ENCODE data around the gene MACROD2. TPM values are rescaled to one million over a fixed set of nuclear protein-coding genes. Genes with fewer than 3 reads are reported as not detected.

The MACROD2 gene
- total RNA-seq, 4 donors from 2014 or later, result 12.6 to 60.3 (median 18.9) TPM

- no peaks in the 10 kb centered on the region for H3K4me1 ChIP-seq
- H3K36me3 ChIP-seq, result no peaks in the 10 kb centered on the region
- DNase-seq (ENCODE audit: low spot score in 2 of 2), result no peak
- no peak overlapping the region for H3K4me3 ChIP-seq
- TF ChIP-seq CTCF (IDR thresholded peaks at IDR 0.05), result no peak
- no peak for TF ChIP-seq EP300 (IDR thresholded peaks at IDR 0.05)
- no peak for TF ChIP-seq POLR2AphosphoS5 (IDR thresholded peaks at IDR 0.05)
- no peak for TF ChIP-seq POLR2A (IDR thresholded peaks at IDR 0.05)
- 80% methylated on average over 2 of the region's 2 CpGs for WGBS
- no peak overlapping the region for H3K27ac ChIP-seq
- no peaks in the 10 kb centered on the region for H3K27me3 ChIP-seq
- no peaks in the 10 kb centered on the region for H3K9me3 ChIP-seq
These were observed 198.6 kb downstream of the MACROD2 start for GRCh38 chr20:14193885-14194284.

- no peaks in the 10 kb centered on the region for H3K9me3 ChIP-seq
- no peaks in the 10 kb centered on the region for H3K4me1 ChIP-seq
- TF ChIP-seq CTCF (IDR thresholded peaks at IDR 0.05), result no peak
- no peak for TF ChIP-seq POLR2A (IDR thresholded peaks at IDR 0.05)
- DNase-seq (ENCODE audit: low spot score in 2 of 2), result no peak
- WGBS, result 79% methylated on average over 1 of the region's 1 CpG
- no peaks in the 10 kb centered on the region for H3K27me3 ChIP-seq
- H3K36me3 ChIP-seq, result no peaks in the 10 kb centered on the region
- no peak overlapping the region for H3K4me3 ChIP-seq
- H3K27ac ChIP-seq, result no peak overlapping the region
These were observed 201.8 kb downstream of the MACROD2 start for GRCh38 chr20:14197097-14197496.

- Histone ChIP-seq H3K27ac (no peak overlapping the region), H3K4me1 (no peaks in the 10 kb centered on the region), H3K27me3 (no peaks in the 10 kb centered on the region), H3K36me3 (no peaks in the 10 kb centered on the region), H3K9me3 (no peaks in the 10 kb centered on the region), H3K4me3 (no peak overlapping the region)
- no peak for DNase-seq (ENCODE audit: low spot score in 2 of 2)
- 80% methylated on average over 3 of the region's 3 CpGs for WGBS
- TF ChIP-seq POLR2AphosphoS5 (IDR thresholded peaks at IDR 0.05) (no peak), CTCF (IDR thresholded peaks at IDR 0.05) (no peak), EP300 (IDR thresholded peaks at IDR 0.05) (no peak)
These were observed 203.1 kb downstream of the MACROD2 start for GRCh38 chr20:14198416-14198815.

GRCh38 chr20:14199111-14199510 is 203.8 kb downstream of the MACROD2 start:
- no peaks in the 10 kb centered on the region for H3K36me3 ChIP-seq
- 68% methylated on average over 2 of the region's 2 CpGs for WGBS
- TF ChIP-seq POLR2AphosphoS5 (IDR thresholded peaks at IDR 0.05), result no peak
- TF ChIP-seq EP300 (IDR thresholded peaks at IDR 0.05), result no peak
- TF ChIP-seq POLR2A (IDR thresholded peaks at IDR 0.05), result no peak
- TF ChIP-seq CTCF (IDR thresholded peaks at IDR 0.05), result no peak
- H3K27me3 ChIP-seq, result no peaks in the 10 kb centered on the region
- H3K9me3 ChIP-seq, result no peaks in the 10 kb centered on the region
- H3K4me3 ChIP-seq, result no peak overlapping the region
- no peak for DNase-seq (ENCODE audit: low spot score in 2 of 2)
- H3K4me1 ChIP-seq, result no peaks in the 10 kb centered on the region
- H3K27ac ChIP-seq, result no peak overlapping the region

- no peak for TF ChIP-seq EP300 (IDR thresholded peaks at IDR 0.05)
- no peak for TF ChIP-seq POLR2AphosphoS5 (IDR thresholded peaks at IDR 0.05)
- no peak for TF ChIP-seq CTCF (IDR thresholded peaks at IDR 0.05)
- no peak for TF ChIP-seq POLR2A (IDR thresholded peaks at IDR 0.05)
- H3K27ac ChIP-seq, result no peak overlapping the region
- H3K4me1 ChIP-seq, result no peaks in the 10 kb centered on the region
- no peaks in the 10 kb centered on the region for H3K27me3 ChIP-seq
- no peaks in the 10 kb centered on the region for H3K36me3 ChIP-seq
- WGBS, result 80% methylated on average over 1 of the region's 2 CpGs
- DNase-seq (ENCODE audit: low spot score in 2 of 2), result no peak
- no peak overlapping the region for H3K4me3 ChIP-seq
- no peaks in the 10 kb centered on the region for H3K9me3 ChIP-seq
These were observed 208.3 kb downstream of the MACROD2 start for GRCh38 chr20:14203657-14204056.

Measured in suprapubic skin (tissue), 4 donors.